Endometrium (tissue), 2 donors: ENCODE data around the gene OPN4.

ENCODE experiments used
- FAIRE-seq: peaks from 2 replicates; lab custom pipeline; 2012; peaks lifted over from hg19 to GRCh38; lab: Jason Lieb, UNC
- donor health status: control.
- donor health status: control.

Gene OPN4

GRCh38 chr10:86699991-86700840 lies 45.9 kb downstream of the OPN4 start:
- FAIRE-seq = no peak

GRCh38 chr10:86700851-86701617 lies 46.7 kb downstream of the OPN4 start:
- no peak for FAIRE-seq

DNA sequence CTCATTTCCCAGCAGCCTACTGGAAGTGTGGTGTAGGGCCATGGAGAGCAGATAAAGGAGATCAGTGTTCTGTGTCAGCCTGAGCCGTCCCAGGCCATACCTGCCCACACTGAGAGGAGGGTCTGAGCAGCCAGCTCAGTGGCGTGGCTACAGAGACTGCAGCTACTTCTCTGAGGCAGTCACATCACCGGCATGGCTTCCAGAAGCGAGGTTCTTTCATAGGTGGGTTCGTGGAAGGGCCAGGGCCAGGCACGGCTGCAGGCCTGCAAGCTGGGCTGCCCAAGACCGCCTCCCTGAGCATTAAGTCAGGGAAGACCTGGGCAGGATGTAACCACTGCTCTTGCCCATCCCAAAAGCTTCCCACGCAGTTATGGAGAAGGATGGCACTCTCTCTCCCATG lies 48.8 kb downstream of the OPN4 start:
- FAIRE-seq = no peak

DNA sequence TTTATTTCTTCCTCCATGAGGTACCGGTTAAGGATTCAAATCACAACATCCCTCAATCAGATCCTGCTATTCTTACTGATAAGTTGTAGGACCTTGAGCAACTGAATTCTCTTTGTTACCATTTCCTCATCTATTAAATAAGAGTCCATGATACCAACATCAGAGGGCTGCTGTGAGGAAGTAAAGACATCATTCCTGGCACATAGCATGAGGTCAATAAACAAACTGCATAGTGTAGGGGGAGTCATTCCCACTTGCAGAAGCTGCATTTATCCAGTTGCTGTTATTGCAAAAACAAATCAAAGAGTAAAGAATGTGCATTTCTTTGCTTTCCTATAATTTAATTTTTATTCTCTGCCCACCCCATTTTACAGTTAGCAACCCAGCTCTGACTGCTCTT lies 50.8 kb downstream of the OPN4 start:
- FAIRE-seq = no peak

DNA sequence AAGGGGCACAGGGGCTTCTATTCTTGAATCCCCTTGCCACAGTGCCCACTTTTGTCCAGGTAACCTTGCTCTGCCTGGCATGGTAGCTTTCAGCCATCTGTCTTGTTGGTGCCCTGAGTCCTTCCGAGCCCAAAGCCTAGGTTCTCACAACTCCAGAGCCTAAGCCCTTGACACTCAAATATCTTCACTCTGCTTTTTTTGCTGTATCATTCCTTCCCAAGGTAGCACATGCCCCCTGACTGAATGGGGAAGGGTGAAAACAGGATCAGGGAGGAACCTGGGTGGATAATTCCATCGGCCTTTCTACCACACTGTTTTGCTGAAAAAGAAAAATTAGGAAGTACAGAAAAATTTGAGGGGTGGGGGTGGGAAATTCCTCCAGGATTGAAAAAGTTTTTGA lies 51.6 kb downstream of the OPN4 start:
- no peak for FAIRE-seq

DNA sequence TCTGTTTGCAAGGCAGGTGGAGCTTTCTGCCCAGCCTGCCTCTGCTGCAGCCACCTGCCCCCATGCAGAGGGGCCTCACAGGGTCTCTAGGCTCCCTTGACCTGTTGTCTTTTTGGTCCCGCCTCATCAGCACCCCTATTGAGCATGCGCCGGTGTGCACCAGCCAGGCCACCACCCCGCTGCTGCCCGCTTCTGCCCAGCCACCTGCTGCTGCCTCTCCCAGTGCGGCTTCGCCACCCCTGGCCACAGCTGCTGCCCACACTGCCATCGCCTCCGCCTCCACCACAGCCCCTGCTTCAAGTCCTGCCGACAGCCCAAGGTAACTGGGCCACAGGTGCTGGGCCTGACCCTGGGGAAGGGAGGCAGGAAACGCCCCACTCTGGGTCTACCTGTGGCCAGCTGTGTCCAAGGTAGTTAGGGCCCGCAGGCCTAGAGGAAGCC lies 52.1 kb downstream of the OPN4 start:
- FAIRE-seq = no peak

DNA sequence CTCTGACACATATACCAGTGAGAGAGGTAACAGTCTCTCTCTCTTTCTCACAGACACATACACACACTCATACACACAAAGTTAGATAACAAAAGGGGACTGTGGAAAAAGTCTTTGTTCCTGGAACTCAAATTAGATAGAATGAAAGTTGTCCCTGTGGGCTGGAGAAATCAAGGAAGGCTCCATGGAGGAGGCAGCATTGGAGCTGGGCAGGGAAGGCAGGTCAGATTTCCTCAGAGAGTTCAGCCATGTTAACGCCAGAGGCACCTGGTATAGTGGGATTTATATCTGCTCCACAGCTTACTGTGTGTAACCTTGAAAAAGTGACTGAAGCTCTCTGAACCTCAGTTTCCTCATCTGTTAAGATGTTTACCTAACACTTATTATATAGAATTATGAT lies 52.6 kb downstream of the OPN4 start:
- FAIRE-seq = no peak

GRCh38 chr10:86707505-86707904 lies 53.2 kb downstream of the OPN4 start:
- FAIRE-seq = no peak

GRCh38 chr10:86708068-86708782 lies 53.9 kb downstream of the OPN4 start:
- no peak for FAIRE-seq

DNA sequence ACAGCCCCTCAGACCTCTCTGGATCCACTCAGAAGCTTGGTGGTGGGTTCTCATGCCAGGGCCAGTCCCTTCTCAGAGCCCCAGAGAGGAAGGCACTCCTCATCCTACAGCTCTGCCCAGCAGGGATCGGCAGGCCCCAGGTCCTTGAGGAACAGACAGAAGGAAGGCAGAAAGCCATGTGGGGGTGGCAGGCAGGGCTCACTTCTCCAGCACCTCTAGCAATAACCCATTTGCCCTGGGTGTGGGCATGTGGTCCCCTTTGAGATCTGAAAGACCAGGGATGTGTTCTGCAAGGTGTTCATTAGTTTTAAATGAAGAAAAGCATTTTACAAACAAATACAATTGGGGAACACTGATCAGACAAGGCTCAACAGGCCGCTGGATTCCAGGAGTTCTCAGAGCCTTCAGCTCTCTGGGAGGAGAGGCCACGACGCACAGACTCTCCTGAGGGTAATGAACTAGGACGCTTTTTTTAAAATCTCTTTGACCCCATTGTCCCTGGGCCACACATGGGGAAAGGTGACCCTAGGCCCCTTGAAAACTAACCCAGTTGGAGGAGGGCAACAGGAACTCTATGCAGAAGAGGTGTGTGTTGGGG lies 54.5 kb downstream of the OPN4 start:
- FAIRE-seq = no peak

DNA sequence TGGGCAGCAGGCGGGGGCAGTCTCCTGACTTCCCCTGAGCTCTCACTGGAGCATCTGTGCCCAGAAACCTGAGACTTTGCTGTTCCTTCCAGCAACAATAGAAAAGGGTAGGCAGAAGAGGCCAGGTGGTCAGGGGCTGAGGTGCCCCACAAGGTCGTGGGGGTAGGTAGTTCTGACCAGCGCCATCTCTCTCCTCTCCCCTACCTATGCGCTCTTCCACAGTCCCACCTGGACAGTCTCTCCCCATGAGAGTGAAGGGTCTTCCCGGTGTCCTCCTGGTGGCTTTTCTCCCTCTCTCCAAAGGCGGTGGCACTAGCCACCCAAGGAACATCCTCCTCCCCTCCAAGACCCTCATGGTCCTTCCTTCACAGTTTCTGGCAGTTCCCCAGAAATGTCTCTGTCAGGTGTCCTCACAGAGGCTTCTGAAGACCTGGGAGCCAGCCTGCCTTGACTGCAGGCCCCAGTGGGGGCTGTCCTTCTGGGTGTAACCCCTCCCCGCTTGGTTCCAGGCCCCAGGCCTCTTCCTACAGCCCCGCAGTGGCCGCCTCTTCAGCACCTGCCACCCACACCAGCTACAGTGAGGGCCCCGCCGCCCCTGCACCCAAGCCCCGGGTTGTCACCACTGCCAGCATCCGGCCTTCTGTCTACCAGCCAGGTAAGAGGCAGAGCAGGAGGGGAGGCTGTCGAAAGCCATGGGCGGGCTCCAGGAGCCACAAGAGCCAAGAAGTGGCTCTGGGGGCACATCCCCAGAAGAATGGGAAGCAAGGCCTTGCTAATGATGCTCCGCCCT lies 55.2 kb downstream of the OPN4 start:
- no peak for FAIRE-seq

- FAIRE-seq = no peak
Observed at GRCh38 chr10:86710987-86711512, 56.7 kb downstream of the OPN4 start.

GRCh38 chr10:86711513-86712316 lies 57.4 kb downstream of the OPN4 start:
- no peak for FAIRE-seq

GRCh38 chr10:86712317-86712707 lies 58.0 kb downstream of the OPN4 start:
- FAIRE-seq = no peak

- no peak for FAIRE-seq
Observed at GRCh38 chr10:86715156-86715795, 60.9 kb downstream of the OPN4 start.

DNA sequence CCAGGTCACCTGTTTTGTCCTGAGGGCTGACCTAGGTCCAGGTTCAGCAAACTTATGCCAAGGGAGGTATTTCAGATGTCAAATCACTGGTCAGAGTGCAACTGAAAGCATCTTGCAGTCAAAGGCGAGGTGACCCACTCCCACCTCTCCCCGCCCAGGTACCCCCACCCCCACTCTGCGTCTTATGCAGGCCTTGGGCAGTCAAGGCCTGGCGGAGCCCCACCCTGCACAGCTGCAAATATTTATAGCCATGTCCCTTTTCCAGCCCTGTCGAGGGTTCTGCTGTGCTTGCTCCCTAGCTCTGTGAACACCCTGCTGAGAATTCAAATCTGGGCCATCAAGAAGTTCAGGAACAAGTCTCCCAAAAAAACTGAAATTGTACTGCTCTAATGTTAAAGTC lies 61.5 kb downstream of the OPN4 start:
- no peak for FAIRE-seq
